GM19467 (cell line): ENCODE measurements around the gene ADD3.
"Not testable (repeated sequence)": the region's sequence is repeated elsewhere in the genome, so short reads cannot be mapped to it uniquely, and the experiment has no call there.

Source experiments
- ATAC-seq: cut with Tn5 transposase; IDR thresholded peaks from one replicate; pipeline ENCODE4 v1.9.1; 2021; ENCODE audit warnings: mild to moderate bottlenecking, moderate library complexity; ENCODE audit not compliant: unreplicated experiment

Gene ADD3

DNA sequence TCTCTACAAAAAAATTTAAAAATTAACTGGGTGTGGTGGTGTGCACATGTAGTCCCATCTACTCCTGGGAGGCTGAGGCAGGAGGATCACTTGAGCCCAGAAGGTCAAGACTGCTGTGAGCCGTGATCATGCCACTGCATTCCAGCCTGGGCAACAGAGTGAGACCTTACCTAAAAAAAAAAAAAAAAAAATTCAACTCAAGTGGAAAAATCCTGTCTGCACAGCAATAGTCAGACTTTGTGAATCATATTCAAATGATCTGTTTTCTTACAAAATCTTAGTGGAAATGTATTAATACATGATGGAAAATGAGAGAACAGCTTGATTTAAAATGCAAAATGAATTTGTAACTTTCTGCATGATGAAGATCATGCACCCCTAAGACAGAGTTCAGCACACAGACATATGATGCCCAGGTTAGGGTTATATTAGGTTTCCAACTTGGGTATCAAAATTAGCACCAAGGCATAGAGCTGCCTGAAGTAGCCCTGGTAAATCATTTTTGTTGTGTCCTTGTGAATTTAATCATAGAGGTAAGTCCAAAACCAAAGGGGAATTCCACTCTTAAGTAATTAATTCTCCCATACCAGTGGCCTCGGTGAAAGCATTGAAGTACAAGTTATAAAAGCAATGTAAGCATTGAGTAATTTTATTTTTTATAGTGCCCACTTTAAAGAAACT lies 93.8 kb downstream of the ADD3 start:
- no peak for ATAC-seq

DNA sequence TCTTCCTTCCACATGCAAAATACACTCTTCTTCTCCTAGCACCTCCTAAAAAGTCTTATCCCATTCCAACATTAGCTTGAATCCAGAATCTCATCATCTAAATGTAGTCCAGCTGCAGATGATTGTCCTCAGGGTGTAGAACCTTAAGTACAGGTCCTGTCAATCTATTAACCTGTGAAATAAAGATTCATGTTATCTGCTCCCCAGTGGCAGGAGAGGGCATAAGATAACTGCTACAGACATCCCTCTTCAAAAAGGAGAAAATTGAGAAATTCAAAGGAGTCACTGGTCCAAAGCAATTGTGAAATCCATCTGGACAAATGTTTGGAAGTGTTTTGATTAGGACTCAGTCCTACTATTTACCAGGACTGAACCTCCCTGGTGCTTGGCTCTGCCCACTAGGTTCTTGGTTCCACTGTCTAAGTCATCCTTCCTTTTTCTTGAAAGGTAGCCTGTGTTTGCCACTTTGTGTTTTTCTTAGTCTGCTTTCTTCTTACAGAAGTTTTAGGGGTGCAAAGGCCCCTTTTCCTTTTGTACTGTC lies 96.2 kb downstream of the ADD3 start:
- no peak for ATAC-seq

DNA sequence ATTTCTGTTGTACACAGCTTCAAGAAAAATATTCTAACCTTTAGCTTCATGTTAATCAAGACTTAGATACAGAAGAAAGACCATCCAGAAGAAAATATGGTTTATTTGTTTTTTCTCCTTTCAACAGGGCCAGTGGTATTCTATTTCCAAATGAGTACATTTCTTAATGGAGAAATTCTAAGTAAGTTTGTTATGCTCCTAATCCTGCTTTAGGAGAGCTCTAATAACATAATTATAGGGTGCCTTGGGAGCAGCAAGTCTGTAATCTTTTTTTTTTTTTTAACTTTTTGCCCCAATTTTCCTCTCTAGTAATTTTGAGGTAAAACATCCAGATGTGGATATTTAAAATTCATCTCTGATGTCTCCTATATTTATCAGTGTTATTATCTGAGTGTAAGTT lies 98.1 kb downstream of the ADD3 start:
- ATAC-seq: no peak

DNA sequence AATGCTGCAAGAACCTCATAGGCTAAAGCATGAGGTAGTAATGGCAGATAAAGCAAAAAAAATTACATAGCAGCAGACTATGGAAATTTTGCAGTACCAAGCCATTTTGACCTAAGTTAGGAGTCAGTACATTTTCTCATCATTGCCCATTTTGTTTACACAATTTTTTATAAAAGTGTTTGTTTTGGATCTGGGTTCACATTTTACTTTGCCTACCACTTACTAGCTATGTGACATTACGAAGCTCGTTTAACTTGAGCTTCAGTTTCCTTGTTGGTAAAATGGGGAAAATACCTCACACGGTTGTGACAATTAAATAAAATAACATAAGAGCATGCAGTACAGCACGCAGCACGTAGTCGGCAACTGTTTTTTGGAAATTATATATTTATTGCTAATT lies 99.6 kb downstream of the ADD3 start:
- no peak for ATAC-seq

DNA sequence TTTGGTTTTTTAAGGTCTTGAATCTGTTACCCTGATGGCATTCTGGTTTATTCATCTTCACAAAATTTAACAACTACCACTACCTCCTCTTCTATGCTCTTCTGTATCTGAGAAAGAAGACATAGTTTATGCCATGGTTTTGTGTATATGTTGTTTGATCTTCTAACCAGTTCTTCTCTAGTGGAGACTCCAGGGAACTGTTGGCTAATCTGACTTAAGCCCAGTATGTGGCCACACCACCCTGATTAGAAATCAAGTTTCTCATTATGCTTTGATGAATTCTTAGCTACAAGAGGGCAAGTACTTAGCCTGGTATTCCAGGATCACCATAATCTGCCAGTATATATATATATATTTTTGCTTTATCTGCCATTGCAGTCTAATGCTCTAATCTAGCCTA lies 100.1 kb downstream of the ADD3 start:
- ATAC-seq: no peak

DNA sequence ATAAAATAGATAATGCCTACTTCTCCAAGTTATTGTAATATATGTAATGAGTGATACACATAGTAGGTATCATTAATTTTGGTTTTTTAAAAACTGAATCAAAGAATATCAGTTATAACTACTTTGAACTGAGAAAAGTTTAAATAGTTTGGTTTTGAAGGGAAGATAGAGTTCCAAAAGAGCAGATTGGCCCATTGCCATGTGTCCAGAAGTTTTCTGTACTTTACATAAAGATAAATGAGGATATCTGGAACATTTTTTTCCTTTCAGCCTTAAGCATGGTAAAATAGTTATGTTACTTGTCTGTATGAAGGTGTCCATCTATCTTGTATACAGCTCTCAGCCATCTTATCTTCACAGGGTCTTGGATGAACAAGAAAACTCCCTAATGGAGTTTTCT lies 101.7 kb downstream of the ADD3 start:
- no peak for ATAC-seq

DNA sequence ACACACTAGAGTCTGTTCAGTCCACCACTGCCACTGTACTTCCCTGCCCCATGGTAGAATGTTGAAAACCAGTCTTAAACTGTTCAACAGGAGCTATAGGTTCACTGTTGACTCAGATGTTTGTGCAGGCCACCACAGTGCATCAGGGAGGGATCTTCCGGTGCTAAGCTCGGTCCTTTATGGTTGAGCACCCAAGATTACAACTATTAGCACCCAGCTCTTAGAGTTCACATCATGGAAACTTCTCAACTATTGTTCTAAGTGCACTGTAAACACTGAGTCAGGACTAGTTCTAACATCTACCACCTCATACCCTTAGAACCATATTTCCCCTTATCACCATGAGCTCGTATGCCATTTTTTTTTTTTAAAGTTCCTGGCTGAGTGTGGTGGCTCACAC lies 102.6 kb downstream of the ADD3 start:
- no peak for ATAC-seq

DNA sequence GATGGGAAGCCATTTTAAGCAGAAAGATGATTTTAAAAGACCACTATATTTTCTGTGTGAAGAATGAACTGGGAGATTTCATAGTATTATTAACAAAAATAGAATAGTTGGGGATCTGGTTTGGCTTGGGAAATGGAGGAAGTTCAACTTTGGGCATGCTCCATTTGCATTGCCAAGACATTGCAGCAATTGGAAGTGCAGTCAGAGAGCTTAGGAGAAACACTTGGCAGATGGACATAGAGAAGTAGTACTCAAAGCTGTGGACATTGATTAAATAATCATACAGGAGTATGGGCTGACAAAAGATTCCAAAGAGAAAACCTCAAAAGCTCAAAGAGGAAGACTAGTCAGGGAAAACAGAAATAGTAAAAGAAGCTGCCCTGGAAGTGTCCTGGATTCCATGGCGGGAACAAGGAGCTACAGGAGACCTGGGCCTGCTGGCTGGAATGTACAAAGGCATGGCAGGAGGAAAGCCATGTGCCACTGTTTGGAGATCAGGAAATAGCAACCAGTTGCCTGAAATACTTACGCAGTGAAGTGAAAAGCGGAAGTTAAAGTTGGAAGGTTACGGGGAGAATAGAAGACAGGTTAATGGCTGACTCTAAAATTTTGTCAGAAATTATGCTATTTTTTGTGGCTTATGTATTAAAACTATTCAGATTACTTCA lies 106.0 kb downstream of the ADD3 start:
- ATAC-seq: no peak

DNA sequence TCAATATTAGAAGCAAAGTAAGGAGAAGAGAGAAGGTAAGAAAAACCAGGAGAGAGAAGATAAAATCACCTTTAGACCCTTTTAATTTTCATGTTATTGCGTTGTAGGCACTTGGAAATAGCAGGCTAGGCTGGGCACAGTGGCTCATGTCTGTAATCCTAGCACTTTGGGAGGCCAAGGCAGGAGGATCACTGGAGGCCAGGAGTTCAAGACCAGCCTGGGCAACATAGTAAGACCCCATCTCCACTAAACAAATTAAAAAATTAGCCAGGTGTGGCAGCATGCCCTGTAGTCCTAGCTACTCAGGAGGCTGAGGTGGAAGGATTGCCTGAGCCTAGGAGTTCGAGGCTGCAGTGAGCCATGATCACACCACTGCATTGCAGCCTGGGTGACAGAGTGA lies 106.9 kb downstream of the ADD3 start:
- not testable (repeated sequence) for ATAC-seq

DNA sequence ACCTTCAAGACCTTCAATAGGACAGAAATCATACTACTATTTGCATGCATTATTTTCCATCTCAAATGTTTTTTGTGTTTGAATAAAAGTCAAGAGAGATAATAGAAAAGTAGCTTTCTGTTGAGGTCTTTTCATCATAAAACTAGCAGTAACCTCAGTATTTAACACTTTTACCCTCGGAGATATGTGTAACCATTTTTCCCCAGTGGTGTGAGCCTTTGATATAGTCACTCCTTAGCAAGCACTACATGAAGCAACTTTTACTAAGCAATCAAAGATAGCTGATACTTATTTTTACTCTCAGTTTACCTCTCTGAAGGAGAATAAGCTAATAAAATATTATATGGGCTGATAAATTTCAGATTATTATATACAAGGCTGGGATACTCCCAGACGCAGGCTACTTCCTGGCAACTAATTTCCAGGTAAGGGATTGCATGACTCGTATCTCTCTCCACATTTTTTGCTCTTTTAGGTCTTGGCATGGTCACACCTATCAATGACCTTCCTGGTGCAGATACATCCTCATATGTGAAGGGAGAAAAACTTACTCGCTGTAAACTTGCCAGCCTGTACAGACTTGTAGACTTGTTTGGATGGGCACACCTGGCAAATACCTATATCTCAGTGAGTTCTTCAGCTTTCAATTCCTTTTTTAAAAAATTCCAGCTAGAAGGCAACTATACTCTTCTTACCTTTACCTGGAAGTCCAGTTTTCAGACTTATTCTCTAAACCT lies 108.2 kb downstream of the ADD3 start:
- no peak for ATAC-seq

DNA sequence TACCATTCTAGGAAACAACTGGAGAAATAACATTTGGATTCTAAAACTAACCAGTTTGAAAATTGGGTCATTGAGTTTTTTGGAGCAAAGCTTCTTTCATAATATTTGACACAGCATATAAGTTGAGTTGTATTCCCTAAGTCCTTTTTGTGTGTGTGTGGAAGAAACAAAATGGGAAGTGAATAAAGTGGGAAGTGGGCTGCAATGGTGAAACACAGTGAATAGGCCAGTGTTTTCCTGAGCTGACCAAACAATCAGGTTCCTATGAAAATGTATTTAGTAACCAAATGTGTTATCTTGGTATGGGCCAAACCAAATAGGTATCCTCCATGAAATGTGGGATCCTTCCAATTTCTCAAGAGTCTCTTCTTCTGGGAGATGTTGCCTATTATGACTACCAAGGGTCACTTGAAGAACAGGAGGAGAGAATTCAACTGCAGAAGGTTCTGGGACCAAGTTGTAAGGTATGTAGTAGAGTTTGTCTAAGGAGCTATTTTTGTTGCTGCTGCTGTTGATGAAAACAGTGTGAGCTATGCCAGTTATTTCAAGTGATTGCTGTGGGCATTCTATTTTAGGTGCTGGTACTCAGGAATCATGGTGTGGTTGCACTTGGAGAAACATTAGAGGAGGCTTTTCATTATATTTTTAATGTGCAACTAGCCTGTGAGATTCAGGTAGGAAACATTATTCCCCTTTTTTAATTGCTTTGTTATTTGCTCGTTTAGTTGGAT lies 111.3 kb downstream of the ADD3 start:
- ATAC-seq: no peak

DNA sequence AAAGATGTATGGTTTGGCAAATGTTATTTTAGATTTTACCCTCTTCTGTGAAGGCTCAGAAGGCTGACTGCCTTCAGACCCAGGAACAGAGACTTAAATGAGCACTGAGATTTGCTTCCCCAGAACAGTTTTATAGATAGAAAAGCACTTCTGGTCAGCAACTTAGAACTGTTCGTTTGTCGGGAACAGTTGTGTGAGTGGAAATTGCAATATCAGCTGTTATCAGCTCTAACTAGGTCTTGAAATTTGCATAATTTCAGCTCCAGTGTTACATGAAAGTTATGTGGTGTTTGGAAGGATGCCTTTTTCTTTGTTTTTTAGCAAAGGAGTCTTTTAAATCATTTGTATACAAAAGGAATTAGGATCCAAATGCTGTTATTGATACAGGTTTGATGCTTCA lies 115.8 kb downstream of the ADD3 start:
- ATAC-seq: no peak

DNA sequence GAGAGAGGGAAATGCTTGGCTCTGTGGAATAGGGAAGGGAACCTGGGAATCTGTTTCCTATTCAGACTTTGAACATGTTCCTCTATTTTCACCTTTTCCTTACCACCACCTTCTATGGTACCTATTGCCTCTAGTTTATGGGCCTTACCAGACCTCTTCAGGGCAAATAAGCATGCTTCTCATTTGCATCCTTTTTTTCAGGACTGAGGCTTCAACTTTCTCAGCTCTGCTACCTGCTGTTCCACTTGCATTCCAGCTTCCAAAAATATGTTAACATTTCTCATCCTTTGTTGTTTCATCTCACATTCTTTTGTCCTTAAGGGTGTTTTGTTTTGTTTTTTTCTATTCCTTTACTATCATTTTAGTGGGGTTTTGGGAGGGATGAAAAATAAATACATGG lies 121.7 kb downstream of the ADD3 start:
- no peak for ATAC-seq

DNA sequence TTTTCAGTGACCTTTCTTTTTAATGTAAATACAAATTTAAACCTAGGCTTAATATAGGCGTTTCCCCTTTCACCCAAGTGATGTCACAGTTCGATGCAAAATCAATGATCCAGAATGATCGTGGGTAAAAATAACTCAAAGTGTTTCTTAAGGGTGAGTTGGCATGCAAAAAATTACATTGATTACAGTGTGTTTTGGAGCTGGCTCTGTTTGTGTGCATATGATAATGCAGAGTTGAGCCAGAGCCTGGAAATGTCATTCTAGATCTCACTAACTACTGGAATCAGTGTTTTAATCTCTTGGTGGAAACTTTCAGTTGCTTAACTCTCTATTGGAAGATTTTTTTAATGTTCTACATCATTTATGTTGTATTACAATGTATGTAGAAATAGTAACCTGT lies 127.1 kb downstream of the ADD3 start:
- no peak for ATAC-seq

DNA sequence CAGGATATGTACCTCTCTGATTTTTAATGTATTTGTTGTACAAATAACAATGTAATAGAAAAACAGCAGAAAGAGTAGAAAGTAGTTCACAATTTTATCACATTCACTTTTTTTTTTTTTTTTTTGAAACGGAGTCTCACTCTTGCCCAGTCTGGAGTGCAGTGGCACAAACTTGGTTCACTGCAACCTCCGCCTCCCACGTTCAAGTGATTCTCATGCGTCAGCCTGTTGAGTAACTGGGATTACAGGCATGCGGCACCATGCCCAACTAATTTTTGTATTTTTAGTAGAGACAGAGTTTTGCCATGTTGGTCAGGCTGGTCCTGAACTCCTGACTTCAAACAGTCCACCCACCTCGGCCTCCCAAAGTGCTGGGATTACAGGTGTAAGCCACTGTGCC lies 128.1 kb downstream of the ADD3 start:
- ATAC-seq: not testable (repeated sequence)

DNA sequence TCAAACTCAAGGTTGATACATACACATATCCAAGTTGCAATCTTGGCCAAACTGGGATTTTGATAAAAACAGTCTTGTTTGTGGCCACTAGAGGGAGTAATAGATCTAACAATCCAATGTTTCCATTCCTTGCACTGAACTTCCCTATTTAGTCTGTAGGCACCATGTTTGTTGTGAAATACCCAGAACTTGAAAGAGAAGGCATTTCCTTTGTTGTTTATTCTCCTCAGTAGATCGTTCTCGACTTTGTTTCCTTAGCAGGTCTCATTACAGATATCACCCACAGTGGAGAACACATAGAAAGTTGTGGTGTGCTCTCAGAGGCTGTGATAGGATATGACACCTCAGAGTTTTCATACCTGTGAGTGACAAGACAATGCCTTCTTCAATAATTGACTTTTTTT lies 129.4 kb downstream of the ADD3 start:
- peak; percentile 43 for ATAC-seq

DNA sequence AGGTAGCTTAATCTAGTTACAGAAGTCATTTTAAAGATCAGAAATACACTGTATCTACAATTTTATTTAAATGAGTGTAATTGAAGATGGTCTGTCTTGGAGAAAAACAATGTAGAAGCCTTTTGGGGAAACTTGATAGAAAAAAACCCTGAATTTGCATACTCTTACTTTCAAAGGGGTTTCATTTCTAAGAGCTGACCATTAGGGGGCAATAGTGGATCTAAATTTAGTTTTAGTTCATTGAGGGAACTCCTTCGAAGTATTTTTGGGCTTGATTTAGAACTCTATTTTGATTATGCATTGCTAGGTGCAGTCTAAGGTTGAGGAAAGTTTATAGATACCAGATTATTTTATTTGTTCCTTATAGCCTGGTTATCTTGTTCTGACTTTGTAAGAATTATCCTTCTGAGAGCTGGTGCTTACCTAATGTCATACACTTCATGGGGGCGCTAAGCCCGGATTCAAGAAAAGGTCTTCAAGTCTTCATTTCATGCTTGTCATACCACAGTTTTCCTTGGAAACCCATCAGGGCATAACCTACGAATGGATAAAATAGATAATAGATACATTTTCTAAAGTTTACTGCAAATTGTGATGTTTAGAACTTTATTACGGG lies 130.5 kb downstream of the ADD3 start:
- ATAC-seq: no peak

DNA sequence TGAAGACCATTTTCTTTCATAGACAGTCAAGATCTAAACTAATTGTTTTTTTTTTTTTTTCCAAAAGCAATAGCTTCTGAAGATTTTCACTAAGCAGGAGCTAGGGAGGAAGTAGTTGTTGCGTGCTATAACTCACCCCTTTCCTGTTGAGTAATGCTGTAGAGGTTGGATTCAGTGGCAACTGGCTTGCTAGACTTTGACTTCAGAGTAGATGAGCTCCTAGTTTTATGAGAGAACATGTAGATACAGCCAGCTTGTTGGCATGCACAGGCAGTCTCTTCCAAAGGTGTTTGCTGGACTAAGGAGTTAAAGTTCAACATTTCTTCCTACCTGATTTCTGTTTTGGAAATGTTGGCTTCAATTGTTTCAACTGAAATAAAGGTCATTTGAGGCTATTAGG lies 133.4 kb downstream of the ADD3 start:
- no peak for ATAC-seq

DNA sequence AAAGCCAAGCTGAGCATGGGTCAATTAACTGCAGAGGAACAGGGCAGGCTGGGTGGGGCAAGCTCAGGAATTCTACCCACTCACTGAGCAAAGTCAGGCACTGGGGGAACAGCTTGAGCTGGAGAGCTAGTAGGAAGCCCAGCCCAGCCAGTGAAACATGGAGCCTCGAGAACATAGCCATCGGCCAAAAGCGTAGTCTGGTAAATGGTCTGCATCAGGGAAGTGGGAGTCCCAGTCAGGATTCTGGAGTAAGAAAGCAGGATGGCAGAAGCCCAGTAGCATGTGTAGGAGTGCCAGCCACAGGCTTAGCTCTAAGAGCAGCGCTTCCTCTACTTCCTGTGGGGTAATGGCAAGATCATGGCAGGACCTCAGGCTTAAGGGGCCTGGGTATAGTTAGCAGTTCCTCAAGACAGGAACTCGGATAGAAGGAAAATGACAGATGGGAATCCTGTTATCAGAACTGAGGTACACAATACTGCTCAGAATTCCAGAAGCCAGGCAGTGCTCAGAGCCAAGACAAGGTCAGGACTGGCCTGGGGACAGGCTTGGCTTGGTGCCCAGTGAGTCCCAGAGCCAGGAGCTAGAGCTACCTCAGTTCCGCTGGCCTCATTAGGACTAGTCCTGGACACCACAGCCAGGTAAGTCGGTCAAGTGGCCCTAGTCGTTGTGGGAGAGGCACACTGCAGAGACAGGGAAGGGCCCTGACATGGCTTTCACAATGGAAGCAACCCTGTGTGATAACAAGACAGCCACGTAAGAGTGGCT lies 134.3 kb downstream of the ADD3 start:
- ATAC-seq: no peak

DNA sequence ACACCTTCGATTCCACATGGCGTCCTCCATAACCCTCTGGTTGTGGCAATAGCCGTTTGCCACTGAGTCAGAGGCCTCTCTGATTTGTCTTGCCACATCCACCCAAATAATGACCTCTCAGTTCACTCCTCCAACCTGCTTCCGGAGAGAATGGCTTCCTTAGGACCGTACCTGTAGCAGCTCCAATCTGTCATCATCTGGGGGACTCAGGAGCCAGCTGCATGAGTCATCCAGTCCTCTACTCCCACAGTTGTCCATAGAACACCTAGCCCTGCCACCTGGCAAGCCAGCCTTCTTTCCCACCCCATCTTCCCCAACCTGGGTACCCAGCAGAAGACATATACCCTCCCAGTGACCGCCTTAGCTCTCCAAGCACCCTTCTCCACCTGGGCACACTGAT lies 135.2 kb downstream of the ADD3 start:
- no peak for ATAC-seq
